ENCODE results near the gene NECTIN1.

The NECTIN1 gene

GRCh38 chr11:119714590-119714989 lies 14.4 kb downstream of the NECTIN1 start:
- Histone ChIP-seq H3K27me3 (ENCODE audit: control insufficient read depth, insufficient read depth, low read length) (no peaks in the 10 kb centered on the region), H3K4me1 (ENCODE audit: control insufficient read depth, insufficient read depth, low read length) (peaks cover 15% of the 10 kb centered on the region), H3K36me3 (ENCODE audit: control insufficient read depth, insufficient read depth, low read length) (peaks cover 3% of the 10 kb centered on the region), H3K9me3 (ENCODE audit: control insufficient read depth, insufficient read depth, low read length) (no peaks in the 10 kb centered on the region), H3K4me3 (ENCODE audit: low read depth, low read length) (no peak overlapping the region), H3K9ac (ENCODE audit: low read depth, low read length) (no peak overlapping the region)

GRCh38 chr11:119714189-119714588 lies 14.8 kb downstream of the NECTIN1 start:
- H3K36me3 ChIP-seq (ENCODE audit: control insufficient read depth, insufficient read depth, low read length): peaks cover 3% of the 10 kb centered on the region
- no peak overlapping the region for H3K9ac ChIP-seq (ENCODE audit: low read depth, low read length)
- no peaks in the 10 kb centered on the region for H3K9me3 ChIP-seq (ENCODE audit: control insufficient read depth, insufficient read depth, low read length)
- H3K4me1 ChIP-seq (ENCODE audit: control insufficient read depth, insufficient read depth, low read length): peaks cover 15% of the 10 kb centered on the region
- no peaks in the 10 kb centered on the region for H3K27me3 ChIP-seq (ENCODE audit: control insufficient read depth, insufficient read depth, low read length)
- no peak overlapping the region for H3K4me3 ChIP-seq (ENCODE audit: low read depth, low read length)

GRCh38 chr11:119713359-119714040 lies 15.5 kb downstream of the NECTIN1 start:
- H3K9ac ChIP-seq (ENCODE audit: low read depth, low read length): no peak overlapping the region
- H3K36me3 ChIP-seq (ENCODE audit: control insufficient read depth, insufficient read depth, low read length): peaks cover 4% of the 10 kb centered on the region
- peaks cover 17% of the 10 kb centered on the region for H3K4me1 ChIP-seq (ENCODE audit: control insufficient read depth, insufficient read depth, low read length)
- no peaks in the 10 kb centered on the region for H3K9me3 ChIP-seq (ENCODE audit: control insufficient read depth, insufficient read depth, low read length)
- H3K27me3 ChIP-seq (ENCODE audit: control insufficient read depth, insufficient read depth, low read length): no peaks in the 10 kb centered on the region
- H3K4me3 ChIP-seq (ENCODE audit: low read depth, low read length): no peak overlapping the region

- no peaks in the 10 kb centered on the region for H3K9me3 ChIP-seq (ENCODE audit: control insufficient read depth, insufficient read depth, low read length)
- peaks cover 4% of the 10 kb centered on the region for H3K36me3 ChIP-seq (ENCODE audit: control insufficient read depth, insufficient read depth, low read length)
- H3K4me3 ChIP-seq (ENCODE audit: low read depth, low read length): no peak overlapping the region
- no peaks in the 10 kb centered on the region for H3K27me3 ChIP-seq (ENCODE audit: control insufficient read depth, insufficient read depth, low read length)
- peaks cover 11% of the 10 kb centered on the region for H3K4me1 ChIP-seq (ENCODE audit: control insufficient read depth, insufficient read depth, low read length)
- H3K9ac ChIP-seq (ENCODE audit: low read depth, low read length): no peak overlapping the region
These were observed 16.3 kb downstream of the NECTIN1 start for GRCh38 chr11:119712459-119713358.

- peaks cover 11% of the 10 kb centered on the region for H3K4me1 ChIP-seq (ENCODE audit: control insufficient read depth, insufficient read depth, low read length)
- H3K9me3 ChIP-seq (ENCODE audit: control insufficient read depth, insufficient read depth, low read length): no peaks in the 10 kb centered on the region
- no peaks in the 10 kb centered on the region for H3K27me3 ChIP-seq (ENCODE audit: control insufficient read depth, insufficient read depth, low read length)
- H3K4me3 ChIP-seq (ENCODE audit: low read depth, low read length): no peak overlapping the region
- H3K9ac ChIP-seq (ENCODE audit: low read depth, low read length): no peak overlapping the region
- H3K36me3 ChIP-seq (ENCODE audit: control insufficient read depth, insufficient read depth, low read length): peaks cover 4% of the 10 kb centered on the region
These were observed 17.0 kb downstream of the NECTIN1 start for GRCh38 chr11:119712006-119712405.

- H3K4me1 ChIP-seq (ENCODE audit: control insufficient read depth, insufficient read depth, low read length): peaks cover 11% of the 10 kb centered on the region
- H3K36me3 ChIP-seq (ENCODE audit: control insufficient read depth, insufficient read depth, low read length): peaks cover 2% of the 10 kb centered on the region
- no peaks in the 10 kb centered on the region for H3K9me3 ChIP-seq (ENCODE audit: control insufficient read depth, insufficient read depth, low read length)
- no peak overlapping the region for H3K9ac ChIP-seq (ENCODE audit: low read depth, low read length)
- H3K27me3 ChIP-seq (ENCODE audit: control insufficient read depth, insufficient read depth, low read length): no peaks in the 10 kb centered on the region
- H3K4me3 ChIP-seq (ENCODE audit: low read depth, low read length): no peak overlapping the region
These were observed 17.5 kb downstream of the NECTIN1 start for GRCh38 chr11:119711476-119711875.

- H3K9ac ChIP-seq (ENCODE audit: low read depth, low read length): no peak overlapping the region
- H3K36me3 ChIP-seq (ENCODE audit: control insufficient read depth, insufficient read depth, low read length): peaks cover 2% of the 10 kb centered on the region
- H3K27me3 ChIP-seq (ENCODE audit: control insufficient read depth, insufficient read depth, low read length): no peaks in the 10 kb centered on the region
- H3K9me3 ChIP-seq (ENCODE audit: control insufficient read depth, insufficient read depth, low read length): no peaks in the 10 kb centered on the region
- no peak overlapping the region for H3K4me3 ChIP-seq (ENCODE audit: low read depth, low read length)
- H3K4me1 ChIP-seq (ENCODE audit: control insufficient read depth, insufficient read depth, low read length): peaks cover 9% of the 10 kb centered on the region
These were observed 18.6 kb downstream of the NECTIN1 start for GRCh38 chr11:119710417-119710816.

GRCh38 chr11:119709638-119710346 lies 19.2 kb downstream of the NECTIN1 start:
- Histone ChIP-seq H3K9me3 (ENCODE audit: control insufficient read depth, insufficient read depth, low read length) (no peaks in the 10 kb centered on the region), H3K4me1 (ENCODE audit: control insufficient read depth, insufficient read depth, low read length) (peaks cover 9% of the 10 kb centered on the region), H3K9ac (ENCODE audit: low read depth, low read length) (no peak overlapping the region), H3K36me3 (ENCODE audit: control insufficient read depth, insufficient read depth, low read length) (peaks cover 4% of the 10 kb centered on the region), H3K27me3 (ENCODE audit: control insufficient read depth, insufficient read depth, low read length) (no peaks in the 10 kb centered on the region), H3K4me3 (ENCODE audit: low read depth, low read length) (no peak overlapping the region)

- H3K9ac ChIP-seq (ENCODE audit: low read depth, low read length): no peak overlapping the region
- no peaks in the 10 kb centered on the region for H3K27me3 ChIP-seq (ENCODE audit: control insufficient read depth, insufficient read depth, low read length)
- H3K9me3 ChIP-seq (ENCODE audit: control insufficient read depth, insufficient read depth, low read length): no peaks in the 10 kb centered on the region
- peaks cover 9% of the 10 kb centered on the region for H3K4me1 ChIP-seq (ENCODE audit: control insufficient read depth, insufficient read depth, low read length)
- H3K4me3 ChIP-seq (ENCODE audit: low read depth, low read length): no peak overlapping the region
- H3K36me3 ChIP-seq (ENCODE audit: control insufficient read depth, insufficient read depth, low read length): peaks cover 6% of the 10 kb centered on the region
These were observed 19.8 kb downstream of the NECTIN1 start for GRCh38 chr11:119709171-119709570.

- H3K9me3 ChIP-seq (ENCODE audit: control insufficient read depth, insufficient read depth, low read length): no peaks in the 10 kb centered on the region
- no peak overlapping the region for H3K4me3 ChIP-seq (ENCODE audit: low read depth, low read length)
- H3K27me3 ChIP-seq (ENCODE audit: control insufficient read depth, insufficient read depth, low read length): no peaks in the 10 kb centered on the region
- H3K4me1 ChIP-seq (ENCODE audit: control insufficient read depth, insufficient read depth, low read length): peaks cover 9% of the 10 kb centered on the region
- H3K36me3 ChIP-seq (ENCODE audit: control insufficient read depth, insufficient read depth, low read length): peaks cover 6% of the 10 kb centered on the region
- no peak overlapping the region for H3K9ac ChIP-seq (ENCODE audit: low read depth, low read length)
These were observed 20.6 kb downstream of the NECTIN1 start for GRCh38 chr11:119708384-119708783.

- Histone ChIP-seq H3K4me3 (ENCODE audit: low read depth, low read length) (no peak overlapping the region), H3K27me3 (ENCODE audit: control insufficient read depth, insufficient read depth, low read length) (no peaks in the 10 kb centered on the region), H3K9ac (ENCODE audit: low read depth, low read length) (no peak overlapping the region), H3K9me3 (ENCODE audit: control insufficient read depth, insufficient read depth, low read length) (no peaks in the 10 kb centered on the region), H3K4me1 (ENCODE audit: control insufficient read depth, insufficient read depth, low read length) (peaks cover 2% of the 10 kb centered on the region), H3K36me3 (ENCODE audit: control insufficient read depth, insufficient read depth, low read length) (peaks cover 6% of the 10 kb centered on the region)
These were observed 22.1 kb downstream of the NECTIN1 start for GRCh38 chr11:119706887-119707286.

Data from iPS-15b (cell line).